Transverse colon (tissue), 4 donors: ENCODE results near the gene TAF6L. TPM values are rescaled to one million over a fixed set of nuclear protein-coding genes. Genes with fewer than 3 reads are reported as not detected.

Experiments used
- DNase-seq: peaks from one replicate; pipeline ENCODE4 v3.0.0-alpha.2; 2019
- H3K27ac ChIP-seq, 4 donors: fragments of 200-600 bp; sonication (generic); 2 replicates each; pipeline ENCODE4 v1.5.1; 2016 to 2018; ENCODE audit warnings: inconsistent platforms in 4 of 4
- H3K27me3 ChIP-seq: fragments of 200-600 bp; sonication (generic); 2 replicates; pipeline ENCODE4 v1.5.1; 2017; ENCODE audit warnings: inconsistent platforms
- H3K36me3 ChIP-seq, 4 donors: fragments of 200-600 bp; sonication (generic); 2 replicates each; pipeline ENCODE4 v1.5.1; 2017 to 2019; ENCODE audit warnings: inconsistent platforms in 4 of 4
- H3K4me1 ChIP-seq, 4 donors: fragments of 200-600 bp; sonication (generic); 2 replicates each; pipeline ENCODE4 v1.5.1; 2017 to 2020; ENCODE audit warnings: inconsistent platforms in 4 of 4
- H3K4me3 ChIP-seq, 4 donors: fragments of 200-600 bp; sonication (generic); 1 replicate in 1 of 4; 2 replicates in 3 of 4; pipeline versions ENCODE4 v1.5.1 to v1.6.1; 2017 to 2019; ENCODE audit warnings: inconsistent platforms in 4 of 4
- H3K9me3 ChIP-seq, 2 donors: fragments of 200-600 bp; sonication (generic); 2 replicates each; pipeline ENCODE4 v1.5.1; 2017 to 2019; ENCODE audit warnings: inconsistent platforms in 2 of 2
- EP300 ChIP-seq: sonication (generic); formaldehyde crosslinking; IDR thresholded peaks from one replicate; pipeline ENCODE4 v1.6.1; 2017; ENCODE audit warnings: antibody characterized with exemption, low read depth
- POLR2A ChIP-seq: fragments of 450-650 bp; IDR thresholded peaks from one replicate; pipeline ENCODE4 v1.6.1; 2016; ENCODE audit warnings: antibody characterized with exemption, mild to moderate bottlenecking, moderate library complexity
- POLR2AphosphoS5 ChIP-seq, 3 donors: sonication (generic); formaldehyde crosslinking; IDR thresholded peaks; one replicate each; pipeline ENCODE4 v1.6.1; 2016; ENCODE audit warnings: antibody characterized with exemption in 3 of 3
- WGBS, 2 donors: methylation state at CpG; one replicate each; pipeline ENCODE4 v1.1.5; 2018; ENCODE audit warnings: low coverage in 1 of 2; 5-methylcytosine and 5-hydroxymethylcytosine counted together
- in situ Hi-C, 4 donors: fragments of 200-750 bp; cut with MboI; loops; one replicate each; pipeline versions ENCODE4 v1.15.0 to v1.15.1; 2017; ENCODE audit warnings: low sequenced_read_pairs in 3 of 4, low pct_ligation_motif_present in 1 of 4, low pct_unique_long_range_greater_than_20kb in 1 of 4
- intact Hi-C: fragments of 100-400 bp; cut with DNase I; formaldehyde crosslinking; loops from one replicate; pipeline ENCODE4 v1.15.1; 2023; ENCODE audit warnings: low total_unique reads
- total RNA-seq, 4 donors: library from RNA; depleted of rRNA; stranded (reverse); fragments of >200 nt; gene quantifications; one replicate each; pipeline ENCODE4 v1.1.0, GENCODE V29; 2016
- TF ChIP-seq, protein P1 (sequence below), 5 experiments: fragments of 200-600 bp in 3 of 5; fragments of 450-650 bp in 2 of 5; sonication (generic) in 3 of 5; IDR thresholded peaks; 1 replicate in 2 of 5; 2 replicates in 3 of 5; pipeline ENCODE4 v1.5.1; 2016 to 2017; ENCODE audit warnings: antibody characterized with exemption in 5 of 5, inconsistent platforms in 3 of 5, mild to moderate bottlenecking in 2 of 5, moderate library complexity in 1 of 5

TAF6L gene
- total RNA-seq, 4 donors from 2014 or later: 18.9 to 234 (median 22.8) TPM

DNA sequence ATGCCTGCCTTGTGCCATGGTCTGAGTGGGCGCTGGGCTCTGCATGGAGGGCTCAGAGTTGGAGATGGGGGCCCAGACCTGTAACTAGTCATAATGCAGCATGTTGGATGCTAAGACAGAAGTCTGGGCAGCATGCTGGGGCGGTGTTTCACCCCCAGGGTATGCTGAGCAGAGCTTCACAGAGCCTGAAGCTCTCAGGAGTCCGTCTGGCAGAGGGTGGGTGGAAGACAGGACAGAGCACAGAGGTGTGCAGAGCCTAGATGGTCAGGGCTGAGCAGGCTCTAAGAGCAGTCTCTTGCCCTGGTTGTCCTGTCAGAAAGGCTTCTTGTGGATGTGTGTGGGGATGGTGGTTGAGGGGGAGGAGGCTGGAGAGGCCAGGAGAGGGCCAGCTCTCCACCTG lies 7.2 kb downstream of the TAF6L start:
- Histone ChIP-seq H3K9me3 (no peaks in the 10 kb centered on the region), H3K27me3 (no peaks in the 10 kb centered on the region), H3K4me1 (no peaks in the 10 kb centered on the region), H3K27ac (no peak overlapping the region), H3K36me3 (peaks cover 0 to 15% (median 4%) of the 10 kb centered on the region in 4 donors), H3K4me3 (no peak overlapping the region)
- WGBS, 2 donors: 87 to 100% methylated on average over 1 to 3 of the region's 3 CpGs
- TF ChIP-seq POLR2A: no peak
- TF ChIP-seq EP300: no peak
- TF ChIP-seq POLR2AphosphoS5 (IDR thresholded peaks at IDR 0.05): no peak
- TF ChIP-seq, protein P1, sequence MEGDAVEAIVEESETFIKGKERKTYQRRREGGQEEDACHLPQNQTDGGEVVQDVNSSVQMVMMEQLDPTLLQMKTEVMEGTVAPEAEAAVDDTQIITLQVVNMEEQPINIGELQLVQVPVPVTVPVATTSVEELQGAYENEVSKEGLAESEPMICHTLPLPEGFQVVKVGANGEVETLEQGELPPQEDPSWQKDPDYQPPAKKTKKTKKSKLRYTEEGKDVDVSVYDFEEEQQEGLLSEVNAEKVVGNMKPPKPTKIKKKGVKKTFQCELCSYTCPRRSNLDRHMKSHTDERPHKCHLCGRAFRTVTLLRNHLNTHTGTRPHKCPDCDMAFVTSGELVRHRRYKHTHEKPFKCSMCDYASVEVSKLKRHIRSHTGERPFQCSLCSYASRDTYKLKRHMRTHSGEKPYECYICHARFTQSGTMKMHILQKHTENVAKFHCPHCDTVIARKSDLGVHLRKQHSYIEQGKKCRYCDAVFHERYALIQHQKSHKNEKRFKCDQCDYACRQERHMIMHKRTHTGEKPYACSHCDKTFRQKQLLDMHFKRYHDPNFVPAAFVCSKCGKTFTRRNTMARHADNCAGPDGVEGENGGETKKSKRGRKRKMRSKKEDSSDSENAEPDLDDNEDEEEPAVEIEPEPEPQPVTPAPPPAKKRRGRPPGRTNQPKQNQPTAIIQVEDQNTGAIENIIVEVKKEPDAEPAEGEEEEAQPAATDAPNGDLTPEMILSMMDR (IDR thresholded peaks at IDR 0.05): no peak
- in situ Hi-C loops: no loop called here
- no peak for DNase-seq
- intact Hi-C loops: no loop called here

DNA sequence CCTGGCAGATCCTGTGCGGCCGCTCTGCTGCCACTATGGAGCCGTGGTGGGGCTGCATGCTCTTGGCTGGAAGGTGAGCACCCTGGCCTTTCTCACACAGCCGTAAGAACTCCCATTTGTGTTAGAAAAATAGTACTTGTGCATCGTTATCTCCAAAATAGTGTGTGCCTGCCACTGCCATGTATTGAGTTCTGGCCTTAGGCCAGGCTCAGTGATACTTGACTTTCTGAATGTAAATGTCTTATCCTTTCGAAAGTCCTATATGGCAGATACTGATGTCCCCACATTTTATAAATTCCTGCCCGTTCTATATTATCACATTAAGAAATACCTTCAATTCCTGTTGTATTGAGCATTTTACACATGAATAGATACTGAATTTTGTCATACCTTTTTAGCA lies 11.6 kb downstream of the TAF6L start:
- in situ Hi-C loops (loop anchor here in 1 of 4 donors (10.0 kb wide), 1 partner anchor 82 kb away; no protein-coding TSS in a partner anchor), intact Hi-C loops (no loop called here)
- Histone ChIP-seq H3K4me1 (peaks cover 8 to 11% (median 9%) of the 10 kb centered on the region in 4 donors), H3K9me3 (no peaks in the 10 kb centered on the region), H3K36me3 (peaks cover 0 to 5% (median 1%) of the 10 kb centered on the region in 4 donors), H3K27me3 (no peaks in the 10 kb centered on the region), H3K27ac (no peak overlapping the region), H3K4me3 (no peak overlapping the region)
- WGBS, 2 donors: 98% methylated on average over 7 of the region's 7 CpGs; no CpG with 5 or more reads in 1 of the 2 donors
- DNase-seq: no peak
- TF ChIP-seq, protein P1 (IDR thresholded peaks at IDR 0.05): no peak
- no peak for TF ChIP-seq POLR2AphosphoS5 (IDR thresholded peaks at IDR 0.05)
- TF ChIP-seq POLR2A: no peak
- no peak for TF ChIP-seq EP300

DNA sequence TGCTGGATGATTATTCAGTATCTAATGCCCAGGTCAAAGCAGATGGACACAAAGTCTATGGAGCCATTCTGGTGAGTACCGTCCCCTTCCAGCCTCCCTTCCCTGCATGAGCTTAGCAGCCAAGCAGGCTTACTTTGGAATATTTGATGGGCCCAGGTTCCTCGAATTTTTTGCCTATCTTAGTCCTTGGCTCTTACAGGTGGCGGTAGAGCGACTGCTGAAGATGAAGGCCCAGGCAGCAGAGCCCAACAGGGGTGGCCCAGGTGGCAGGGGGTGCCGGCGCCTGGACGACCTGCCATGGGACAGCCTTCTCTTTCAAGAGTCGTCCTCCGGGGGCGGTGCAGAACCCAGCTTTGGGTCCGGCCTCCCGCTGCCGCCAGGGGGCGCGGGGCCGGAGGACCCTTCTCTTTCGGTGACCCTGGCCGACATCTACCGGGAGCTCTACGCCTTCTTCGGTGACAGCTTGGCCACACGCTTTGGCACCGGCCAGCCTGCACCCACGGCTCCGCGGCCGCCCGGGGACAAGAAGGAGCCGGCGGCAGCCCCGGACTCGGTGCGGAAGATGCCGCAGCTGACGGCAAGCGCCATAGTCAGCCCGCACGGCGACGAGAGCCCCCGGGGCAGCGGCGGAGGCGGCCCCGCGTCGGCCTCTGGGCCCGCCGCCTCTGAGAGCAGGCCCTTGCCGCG lies 15.3 kb downstream of the TAF6L start:
- H3K9me3 ChIP-seq: no peaks in the 10 kb centered on the region
- peak overlapping the region; percentile 96 to 100 (median 99) for H3K27ac ChIP-seq
- H3K4me3 ChIP-seq: peak overlapping the region; percentile 71 to 100 (median 96)
- H3K27me3 ChIP-seq: no peaks in the 10 kb centered on the region
- in situ Hi-C loops (loop anchor here in 3 of 4 donors (5.0 to 10.0 kb wide), 2 partner anchors 76 to 78 kb away; no protein-coding TSS in a partner anchor), intact Hi-C loops (loop anchor here (1.0 to 2.0 kb wide), 2 partner anchors 72 to 78 kb away; no protein-coding TSS in a partner anchor)
- peak; percentile 93 for DNase-seq
- WGBS, 2 donors: 2% methylated on average over 38 of the region's 51 CpGs; no CpG with 5 or more reads in 1 of the 2 donors
- peaks cover 17 to 45% (median 35%) of the 10 kb centered on the region in 4 donors for H3K4me1 ChIP-seq
- peaks cover 0 to 9% (median 1%) of the 10 kb centered on the region in 4 donors for H3K36me3 ChIP-seq
- TF ChIP-seq, protein P1 (IDR thresholded peaks at IDR 0.05): peak; percentile 96 to 98 (median 98)
- no peak for TF ChIP-seq POLR2A
- peak in 2 of 3 donors; percentile 51 to 61 for TF ChIP-seq POLR2AphosphoS5 (IDR thresholded peaks at IDR 0.05)

DNA sequence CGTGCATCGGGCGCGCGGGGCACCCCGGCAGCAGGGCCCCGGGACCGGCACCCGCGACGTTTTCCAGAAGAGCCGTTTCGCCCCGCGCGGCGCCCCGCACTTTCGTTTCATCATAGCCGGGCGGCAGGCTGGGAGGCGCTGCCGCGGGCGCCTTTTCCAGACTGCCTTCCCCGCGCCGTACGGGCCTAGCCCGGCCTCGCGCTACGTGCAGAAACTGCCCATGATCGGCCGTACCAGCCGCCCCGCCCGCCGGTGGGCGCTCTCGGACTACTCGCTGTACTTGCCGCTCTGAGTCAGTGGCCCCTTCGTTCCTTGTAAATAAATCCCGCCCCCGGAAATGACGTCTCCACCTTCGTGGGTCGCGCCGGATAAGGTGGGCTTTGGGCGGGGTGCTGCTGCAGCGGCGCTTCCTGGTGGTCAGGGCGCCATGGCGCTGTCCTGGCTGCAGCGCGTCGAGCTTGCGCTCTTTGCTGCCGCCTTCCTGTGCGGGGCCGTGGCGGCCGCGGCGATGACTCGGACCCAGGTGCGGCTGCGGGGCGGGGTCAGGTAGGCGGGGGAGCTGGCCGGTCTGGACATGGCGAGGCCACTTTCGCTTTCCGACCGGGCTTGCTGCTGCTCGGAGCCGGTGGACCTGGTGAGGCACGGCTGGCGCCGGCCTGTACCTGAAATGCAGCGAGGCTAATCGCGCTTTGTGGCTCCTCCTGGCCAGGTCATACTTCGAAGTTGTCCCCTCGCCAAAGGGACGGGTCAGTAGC lies 16.0 kb downstream of the TAF6L start, which contains the start of gene TMEM179B:
Gene TMEM179B, plus strand, starts transcription at position 398 of the 755 bp plus-strand sequence. Its CDS starts 30 bp downstream, at position 428.
- peaks cover 19 to 47% (median 37%) of the 10 kb centered on the region in 4 donors for H3K4me1 ChIP-seq
- H3K27ac ChIP-seq: peak within 1 kb of the TSS; percentile 96 to 100 (median 99)
- H3K27me3 ChIP-seq: no peaks in the 10 kb centered on the region
- no peaks in the 10 kb centered on the region for H3K9me3 ChIP-seq
- H3K36me3 ChIP-seq: peaks cover 0 to 9% (median 1%) of the 10 kb centered on the region in 4 donors
- in situ Hi-C loops: loop anchor here in 3 of 4 donors (5.0 to 10.0 kb wide), 2 partner anchors 75 to 78 kb away; no protein-coding TSS in a partner anchor
- intact Hi-C loops: loop anchor here (2.0 kb wide), 1 partner anchor 78 kb away; no protein-coding TSS in a partner anchor
- TF ChIP-seq POLR2A: peak; percentile 99
- TF ChIP-seq EP300: no peak
- peak; percentile 99 to 100 (median 100) for TF ChIP-seq POLR2AphosphoS5 (IDR thresholded peaks at IDR 0.05)
- TF ChIP-seq, protein P1 (IDR thresholded peaks at IDR 0.05): peak in 4 of 5 experiments; percentile 6 to 51 (median 34)
- 0% methylated on average over 67 of the region's 88 CpGs; no CpG with 5 or more reads in 1 of the 2 donors for WGBS, 2 donors
- peak within 1 kb of the TSS; percentile 71 to 100 (median 96) for H3K4me3 ChIP-seq
- peak; percentile 99 for DNase-seq
